Measurements from ENCODE around the gene CTDSP1.

The CTDSP1 gene

DNA sequence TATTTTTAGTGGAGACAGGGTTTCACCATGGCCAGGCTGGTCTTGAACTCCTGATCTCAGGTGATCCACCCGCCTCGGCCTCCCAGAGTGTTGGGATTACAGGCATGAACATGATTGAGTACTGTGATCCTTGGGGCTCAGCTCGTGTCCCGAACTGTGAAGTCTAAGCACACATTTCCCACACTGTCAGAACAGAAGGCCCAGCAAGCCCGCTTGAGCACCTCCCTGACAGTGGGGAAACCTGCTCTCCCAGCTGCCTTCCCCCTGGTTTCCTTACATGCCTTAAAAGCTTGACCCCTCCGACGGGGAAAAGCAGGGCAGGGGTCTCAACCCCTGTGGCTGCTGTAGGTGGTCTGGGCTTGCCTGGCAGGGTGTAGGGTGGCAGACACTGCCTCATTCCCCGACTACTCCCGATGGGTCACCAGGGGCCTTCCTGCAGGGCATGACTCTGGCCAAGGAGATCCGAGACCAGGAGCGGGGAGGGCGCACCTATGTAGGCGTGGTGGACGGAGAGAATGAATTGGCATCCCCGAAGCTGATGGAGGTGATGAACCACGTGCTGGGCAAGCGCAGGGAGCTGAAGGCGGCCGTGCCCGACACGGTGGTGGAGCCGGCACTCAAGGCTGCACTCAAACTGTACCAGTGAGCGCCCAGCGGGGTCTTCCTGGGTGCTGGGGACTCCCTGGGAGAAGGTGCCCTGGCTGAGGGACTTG is 29.3 kb downstream of the CTDSP1 start:
- Histone ChIP-seq H3K27me3 (ENCODE audit: insufficient read depth, low read length) (no peaks in the 10 kb centered on the region), H3K36me3 (ENCODE audit: insufficient read depth, low read length) (no peaks in the 10 kb centered on the region), H3K4me1 (ENCODE audit: insufficient read depth, low read length) (no peaks in the 10 kb centered on the region), H3K9ac (ENCODE audit: low read depth, low read length) (no peak overlapping the region), H3K4me3 (ENCODE audit: low read length) (no peak overlapping the region), H3K9me3 (ENCODE audit: insufficient read depth, low read depth, low read length) (no peaks in the 10 kb centered on the region), H3K27ac (ENCODE audit: low read depth, low read length) (no peak overlapping the region)
- WGBS: 96% methylated on average over 24 of the region's 24 CpGs

DNA sequence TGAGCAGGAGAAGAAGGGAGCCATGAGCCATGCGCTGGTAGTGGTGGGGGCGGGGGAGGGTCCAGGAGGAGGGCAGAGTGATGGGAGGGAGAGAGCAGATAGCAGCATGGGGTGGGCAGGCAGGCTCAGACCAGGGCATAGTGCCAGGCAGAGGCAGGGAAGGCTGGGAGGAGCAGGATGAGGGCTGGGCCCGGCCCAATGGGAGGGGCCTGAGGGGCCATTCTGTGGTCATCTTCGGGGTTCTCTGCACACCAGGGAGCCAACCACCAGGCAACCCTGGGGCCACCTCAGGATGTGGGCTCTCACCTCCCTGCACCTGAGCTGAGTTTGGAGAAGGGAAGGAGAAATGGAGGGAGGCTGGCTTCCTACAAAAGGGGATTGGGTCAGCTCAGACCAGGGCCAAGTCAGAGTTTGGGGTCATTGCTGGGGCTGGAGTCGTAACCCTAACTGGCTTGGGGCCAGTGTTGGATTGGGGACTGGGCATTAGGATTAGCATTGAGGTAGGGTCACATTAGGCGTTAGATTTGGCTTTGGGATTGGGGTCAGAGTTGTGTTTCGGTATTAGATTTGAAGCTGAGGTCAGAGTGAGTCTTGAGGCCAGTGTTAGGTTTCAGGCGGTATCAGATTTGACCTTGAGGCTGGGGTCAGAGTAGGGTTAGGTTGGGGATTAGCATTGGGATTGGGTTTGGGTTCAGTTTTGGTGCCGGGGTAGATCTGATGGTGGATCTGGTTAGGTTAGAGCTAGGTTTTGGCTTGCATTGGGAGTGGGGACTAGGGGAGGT is 30.4 kb downstream of the CTDSP1 start:
- Histone ChIP-seq H3K4me3 (ENCODE audit: low read length) (no peak overlapping the region), H3K36me3 (ENCODE audit: insufficient read depth, low read length) (no peaks in the 10 kb centered on the region), H3K4me1 (ENCODE audit: insufficient read depth, low read length) (no peaks in the 10 kb centered on the region), H3K9me3 (ENCODE audit: insufficient read depth, low read depth, low read length) (no peaks in the 10 kb centered on the region), H3K27ac (ENCODE audit: low read depth, low read length) (no peak overlapping the region), H3K9ac (ENCODE audit: low read depth, low read length) (no peak overlapping the region), H3K27me3 (ENCODE audit: insufficient read depth, low read length) (no peaks in the 10 kb centered on the region)
- WGBS: 85% methylated on average over 9 of the region's 9 CpGs

DNA sequence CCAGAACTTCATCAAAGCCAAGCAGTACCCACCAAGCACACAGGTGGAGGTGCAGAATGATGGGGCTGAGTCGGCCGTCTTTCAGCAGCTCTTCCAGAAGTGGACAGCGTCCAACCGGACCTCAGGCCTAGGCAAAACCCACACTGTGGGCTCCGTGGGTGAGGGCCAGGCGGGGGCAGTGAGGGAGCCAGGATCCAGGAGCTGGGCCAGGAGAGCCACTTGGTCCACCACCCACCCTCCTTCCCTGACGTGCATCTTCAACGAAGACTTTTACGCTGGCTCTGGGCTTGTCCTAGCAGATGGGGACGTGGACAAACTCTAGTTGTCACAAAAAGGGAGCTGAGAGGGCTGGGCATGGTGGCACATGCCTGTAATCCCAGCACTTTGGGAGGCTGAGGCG is 31.1 kb downstream of the CTDSP1 start:
- no peak overlapping the region for H3K4me3 ChIP-seq (ENCODE audit: low read length)
- no peaks in the 10 kb centered on the region for H3K27me3 ChIP-seq (ENCODE audit: insufficient read depth, low read length)
- H3K9me3 ChIP-seq (ENCODE audit: insufficient read depth, low read depth, low read length): no peaks in the 10 kb centered on the region
- H3K4me1 ChIP-seq (ENCODE audit: insufficient read depth, low read length): no peaks in the 10 kb centered on the region
- H3K9ac ChIP-seq (ENCODE audit: low read depth, low read length): no peak overlapping the region
- no peak overlapping the region for H3K27ac ChIP-seq (ENCODE audit: low read depth, low read length)
- 93% methylated on average over 11 of the region's 11 CpGs for WGBS
- H3K36me3 ChIP-seq (ENCODE audit: insufficient read depth, low read length): no peaks in the 10 kb centered on the region

DNA sequence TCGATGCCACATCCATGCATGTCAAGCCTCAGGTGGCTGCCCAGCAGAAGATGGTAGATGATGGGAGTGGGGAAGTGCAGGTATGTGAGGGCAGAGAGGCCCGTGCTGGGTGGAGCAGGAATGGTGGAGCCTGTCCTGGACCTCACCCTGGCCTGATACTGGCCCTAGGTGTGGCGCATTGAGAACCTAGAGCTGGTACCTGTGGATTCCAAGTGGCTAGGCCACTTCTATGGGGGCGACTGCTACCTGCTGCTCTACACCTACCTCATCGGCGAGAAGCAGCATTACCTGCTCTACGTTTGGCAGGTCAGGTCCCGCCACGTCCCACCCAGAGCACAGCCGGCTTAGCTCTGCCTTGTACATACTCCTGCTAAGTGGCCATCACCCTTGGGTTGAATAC is 32.2 kb downstream of the CTDSP1 start:
- Histone ChIP-seq H3K27me3 (ENCODE audit: insufficient read depth, low read length) (no peaks in the 10 kb centered on the region), H3K27ac (ENCODE audit: low read depth, low read length) (no peak overlapping the region), H3K36me3 (ENCODE audit: insufficient read depth, low read length) (no peaks in the 10 kb centered on the region), H3K9me3 (ENCODE audit: insufficient read depth, low read depth, low read length) (no peaks in the 10 kb centered on the region), H3K9ac (ENCODE audit: low read depth, low read length) (no peak overlapping the region), H3K4me1 (ENCODE audit: insufficient read depth, low read length) (no peaks in the 10 kb centered on the region), H3K4me3 (ENCODE audit: low read length) (no peak overlapping the region)
- WGBS: 95% methylated on average over 10 of the region's 10 CpGs

DNA sequence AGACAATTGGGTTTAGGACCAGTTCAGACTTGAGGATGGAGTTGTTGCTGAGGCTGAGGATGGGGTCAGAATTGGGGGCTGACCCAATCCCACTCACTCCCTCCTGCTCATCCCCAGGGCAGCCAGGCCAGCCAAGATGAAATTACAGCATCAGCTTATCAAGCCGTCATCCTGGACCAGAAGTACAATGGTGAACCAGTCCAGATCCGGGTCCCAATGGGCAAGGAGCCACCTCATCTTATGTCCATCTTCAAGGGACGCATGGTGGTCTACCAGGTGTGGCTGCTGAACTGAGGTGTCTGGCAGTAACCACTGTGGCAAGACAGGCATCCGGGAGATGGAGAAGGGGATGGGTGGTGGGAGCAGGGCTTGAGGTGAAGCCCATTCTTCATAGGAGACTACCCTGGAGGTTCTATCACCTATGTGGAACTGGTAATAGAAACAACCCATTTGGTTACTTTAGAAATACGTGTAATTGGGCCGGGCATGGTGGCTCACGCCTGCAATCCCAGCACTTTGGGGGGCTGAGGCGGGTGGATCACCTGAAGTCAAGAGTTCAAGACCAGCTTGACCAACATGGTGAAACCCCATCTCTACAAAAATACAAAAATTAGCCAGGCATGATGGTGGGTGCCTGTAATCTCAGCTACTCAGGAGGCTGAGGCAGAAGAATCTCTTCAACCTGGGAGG is 33.2 kb downstream of the CTDSP1 start:
- WGBS: 92% methylated on average over 8 of the region's 8 CpGs
- no peaks in the 10 kb centered on the region for H3K4me1 ChIP-seq (ENCODE audit: insufficient read depth, low read length)
- no peak overlapping the region for H3K9ac ChIP-seq (ENCODE audit: low read depth, low read length)
- H3K9me3 ChIP-seq (ENCODE audit: insufficient read depth, low read depth, low read length): no peaks in the 10 kb centered on the region
- no peaks in the 10 kb centered on the region for H3K27me3 ChIP-seq (ENCODE audit: insufficient read depth, low read length)
- H3K27ac ChIP-seq (ENCODE audit: low read depth, low read length): no peak overlapping the region
- no peaks in the 10 kb centered on the region for H3K36me3 ChIP-seq (ENCODE audit: insufficient read depth, low read length)
- no peak overlapping the region for H3K4me3 ChIP-seq (ENCODE audit: low read length)

DNA sequence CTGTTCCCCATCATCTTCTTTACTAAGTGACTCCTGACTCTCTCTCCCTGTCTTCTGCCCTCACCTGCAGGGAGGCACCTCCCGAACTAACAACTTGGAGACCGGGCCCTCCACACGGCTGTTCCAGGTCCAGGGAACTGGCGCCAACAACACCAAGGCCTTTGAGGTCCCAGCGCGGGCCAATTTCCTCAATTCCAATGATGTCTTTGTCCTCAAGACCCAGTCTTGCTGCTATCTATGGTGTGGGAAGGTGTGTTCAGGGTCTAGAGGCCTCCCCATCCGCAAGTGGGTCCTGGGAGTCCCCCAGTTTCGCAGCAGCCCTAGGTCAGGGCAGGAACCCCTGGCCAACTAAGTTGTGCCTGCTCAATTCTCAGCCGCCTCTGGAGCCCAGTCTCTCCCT is 34.8 kb downstream of the CTDSP1 start:
- WGBS: 88% methylated on average over 9 of the region's 9 CpGs
- Histone ChIP-seq H3K9me3 (ENCODE audit: insufficient read depth, low read depth, low read length) (no peaks in the 10 kb centered on the region), H3K36me3 (ENCODE audit: insufficient read depth, low read length) (no peaks in the 10 kb centered on the region), H3K9ac (ENCODE audit: low read depth, low read length) (no peak overlapping the region), H3K4me3 (ENCODE audit: low read length) (no peak overlapping the region), H3K4me1 (ENCODE audit: insufficient read depth, low read length) (no peaks in the 10 kb centered on the region), H3K27me3 (ENCODE audit: insufficient read depth, low read length) (no peaks in the 10 kb centered on the region), H3K27ac (ENCODE audit: low read depth, low read length) (no peak overlapping the region)

DNA sequence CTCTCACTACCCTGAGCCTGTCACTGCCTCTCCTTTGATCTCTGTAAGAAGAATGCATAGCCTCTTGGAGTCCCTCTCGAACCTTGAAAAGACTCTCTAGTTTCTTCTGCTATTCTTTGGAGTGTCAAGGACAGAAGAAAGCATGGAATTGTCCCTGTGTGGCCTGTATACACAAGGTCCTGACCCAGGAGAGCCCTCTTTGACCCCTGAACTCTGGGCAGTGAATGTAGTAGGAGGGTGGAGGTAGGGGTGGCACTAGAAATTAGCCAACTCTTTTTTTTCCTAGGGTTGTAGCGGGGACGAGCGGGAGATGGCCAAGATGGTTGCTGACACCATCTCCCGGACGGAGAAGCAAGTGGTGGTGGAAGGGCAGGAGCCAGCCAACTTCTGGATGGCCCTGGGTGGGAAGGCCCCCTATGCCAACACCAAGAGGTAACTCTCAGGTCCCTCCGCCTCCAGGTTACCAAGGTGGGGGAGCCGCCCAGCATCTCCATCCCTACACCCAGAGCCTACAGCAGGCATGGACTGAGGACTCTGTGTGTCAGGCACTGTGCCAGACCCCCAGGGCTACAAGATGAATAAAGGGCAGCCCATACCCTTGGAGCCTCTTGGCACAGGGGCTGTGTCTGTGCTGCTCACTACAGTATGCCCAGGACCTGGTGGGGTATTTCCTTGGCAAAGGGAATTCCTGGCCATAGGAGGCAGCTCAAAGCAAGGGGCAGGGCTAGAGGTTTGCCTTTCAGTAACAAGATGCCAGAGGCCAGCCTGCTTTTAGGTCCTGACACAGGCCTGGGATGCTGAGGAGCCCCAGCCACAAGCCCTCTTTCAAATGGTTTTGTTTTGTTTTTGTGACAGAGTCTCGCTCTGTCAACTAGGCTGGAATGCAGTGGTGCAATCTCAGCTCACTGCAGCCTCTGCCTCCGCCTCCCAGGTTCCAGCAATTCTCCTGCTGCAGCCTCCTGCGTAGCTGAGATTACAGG is 35.6 kb downstream of the CTDSP1 start:
- H3K27me3 ChIP-seq (ENCODE audit: insufficient read depth, low read length): no peaks in the 10 kb centered on the region
- no peak overlapping the region for H3K27ac ChIP-seq (ENCODE audit: low read depth, low read length)
- no peak overlapping the region for H3K4me3 ChIP-seq (ENCODE audit: low read length)
- no peak overlapping the region for H3K9ac ChIP-seq (ENCODE audit: low read depth, low read length)
- no peaks in the 10 kb centered on the region for H3K36me3 ChIP-seq (ENCODE audit: insufficient read depth, low read length)
- WGBS: 92% methylated on average over 11 of the region's 11 CpGs
- no peaks in the 10 kb centered on the region for H3K4me1 ChIP-seq (ENCODE audit: insufficient read depth, low read length)
- no peaks in the 10 kb centered on the region for H3K9me3 ChIP-seq (ENCODE audit: insufficient read depth, low read depth, low read length)

DNA sequence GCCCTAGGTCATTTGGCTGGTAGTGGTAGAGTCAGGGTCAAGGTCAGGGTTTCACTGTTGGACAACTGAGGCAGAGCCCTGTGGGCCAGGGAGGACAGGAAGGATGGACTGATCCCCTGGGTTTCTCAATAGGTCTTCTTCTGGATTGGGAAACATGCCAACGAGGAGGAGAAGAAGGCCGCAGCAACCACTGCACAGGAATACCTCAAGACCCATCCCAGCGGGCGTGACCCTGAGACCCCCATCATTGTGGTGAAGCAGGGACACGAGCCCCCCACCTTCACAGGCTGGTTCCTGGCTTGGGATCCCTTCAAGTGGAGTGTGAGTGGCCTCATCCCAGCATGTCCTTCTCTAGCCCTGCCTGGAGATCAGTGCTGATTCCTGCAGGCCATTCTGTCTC is 37.3 kb downstream of the CTDSP1 start:
- 91% methylated on average over 5 of the region's 5 CpGs for WGBS
- Histone ChIP-seq H3K27me3 (ENCODE audit: insufficient read depth, low read length) (no peaks in the 10 kb centered on the region), H3K4me1 (ENCODE audit: insufficient read depth, low read length) (no peaks in the 10 kb centered on the region), H3K27ac (ENCODE audit: low read depth, low read length) (no peak overlapping the region), H3K9me3 (ENCODE audit: insufficient read depth, low read depth, low read length) (no peaks in the 10 kb centered on the region), H3K36me3 (ENCODE audit: insufficient read depth, low read length) (no peaks in the 10 kb centered on the region), H3K9ac (ENCODE audit: low read depth, low read length) (no peak overlapping the region), H3K4me3 (ENCODE audit: low read length) (no peak overlapping the region)

DNA sequence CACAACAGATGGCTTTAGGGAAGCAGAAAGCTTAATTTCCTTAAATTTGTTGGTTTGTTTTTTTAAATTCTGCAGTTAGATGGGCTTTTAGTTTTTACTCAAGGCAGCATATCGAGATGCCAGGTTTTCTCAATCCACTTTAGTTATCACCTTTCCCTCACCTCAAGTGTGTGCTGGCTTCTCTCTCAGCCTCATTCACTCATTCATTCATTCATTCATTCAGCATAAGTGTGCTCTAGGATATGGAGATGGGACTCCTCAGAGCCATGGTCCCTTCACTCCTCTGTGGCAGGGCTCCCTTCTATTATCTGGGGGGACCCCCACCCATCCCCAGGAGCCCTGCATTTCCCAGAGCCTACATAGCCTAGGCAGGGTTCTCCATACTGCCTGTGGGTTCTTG is 38.3 kb downstream of the CTDSP1 start:
- Histone ChIP-seq H3K27ac (ENCODE audit: low read depth, low read length) (no peak overlapping the region), H3K4me3 (ENCODE audit: low read length) (no peak overlapping the region), H3K9me3 (ENCODE audit: insufficient read depth, low read depth, low read length) (no peaks in the 10 kb centered on the region), H3K9ac (ENCODE audit: low read depth, low read length) (no peak overlapping the region), H3K4me1 (ENCODE audit: insufficient read depth, low read length) (no peaks in the 10 kb centered on the region), H3K36me3 (ENCODE audit: insufficient read depth, low read length) (no peaks in the 10 kb centered on the region), H3K27me3 (ENCODE audit: insufficient read depth, low read length) (no peaks in the 10 kb centered on the region)
- WGBS: 100% methylated on average over 1 of the region's 1 CpG

DNA sequence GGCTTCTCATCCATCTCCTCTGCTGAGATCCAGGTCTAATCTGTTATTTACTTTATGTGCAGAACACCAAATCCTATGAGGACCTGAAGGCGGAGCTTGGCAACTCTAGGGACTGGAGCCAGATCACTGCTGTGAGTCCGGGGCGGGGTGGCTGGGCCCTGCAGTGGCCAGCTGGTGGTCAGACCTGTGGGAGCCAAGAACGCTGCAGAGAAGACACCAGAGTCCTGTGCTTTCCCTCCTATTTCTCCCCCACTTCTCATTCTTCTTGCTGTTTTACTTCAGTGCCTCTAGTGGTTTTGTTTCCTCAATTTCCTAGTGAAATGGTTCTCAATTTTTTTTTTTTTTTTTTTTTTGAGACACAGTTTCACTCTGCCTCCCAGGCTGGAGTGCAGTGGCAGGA is 38.9 kb downstream of the CTDSP1 start:
- H3K27ac ChIP-seq (ENCODE audit: low read depth, low read length): no peak overlapping the region

More for the DNA sequence above, 38.9 kb downstream of the CTDSP1 start:
- no peak overlapping the region for H3K9ac ChIP-seq (ENCODE audit: low read depth, low read length)
- H3K4me1 ChIP-seq (ENCODE audit: insufficient read depth, low read length): no peaks in the 10 kb centered on the region
- H3K4me3 ChIP-seq (ENCODE audit: low read length): no peak overlapping the region
- H3K27me3 ChIP-seq (ENCODE audit: insufficient read depth, low read length): no peaks in the 10 kb centered on the region
- WGBS: 91% methylated on average over 4 of the region's 4 CpGs
- H3K9me3 ChIP-seq (ENCODE audit: insufficient read depth, low read depth, low read length): no peaks in the 10 kb centered on the region
- no peaks in the 10 kb centered on the region for H3K36me3 ChIP-seq (ENCODE audit: insufficient read depth, low read length)

Measured in HUES64 (cell line).